ENCODE measurements around the gene TBCD.
"Not testable (repeated sequence)": the region's sequence is repeated elsewhere in the genome, so short reads cannot be mapped to it uniquely, and the experiment has no call there.

TBCD gene

DNA sequence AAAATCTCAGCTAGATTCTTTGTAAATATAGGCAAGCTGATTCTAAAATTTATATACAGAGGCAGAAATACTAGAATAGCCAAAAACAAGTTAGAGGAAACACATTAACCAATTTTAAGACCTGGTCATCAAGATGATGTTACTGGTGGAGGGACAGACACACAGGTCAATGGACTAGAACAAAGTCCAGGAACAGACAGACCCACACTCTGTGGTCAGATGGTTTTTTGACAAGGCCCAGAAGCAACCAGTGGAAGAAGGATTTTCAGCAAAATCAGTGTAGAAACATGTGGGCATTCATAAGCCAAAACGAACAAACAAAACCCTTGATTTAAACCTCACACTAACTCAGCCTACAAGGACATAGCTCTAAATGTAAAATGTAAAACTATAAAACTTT lies 227.9 kb downstream of the TBCD start:
- H3K4me3 ChIP-seq (ENCODE audit: low read depth, low read length) = no peak overlapping the region
- TF ChIP-seq, protein P1, sequence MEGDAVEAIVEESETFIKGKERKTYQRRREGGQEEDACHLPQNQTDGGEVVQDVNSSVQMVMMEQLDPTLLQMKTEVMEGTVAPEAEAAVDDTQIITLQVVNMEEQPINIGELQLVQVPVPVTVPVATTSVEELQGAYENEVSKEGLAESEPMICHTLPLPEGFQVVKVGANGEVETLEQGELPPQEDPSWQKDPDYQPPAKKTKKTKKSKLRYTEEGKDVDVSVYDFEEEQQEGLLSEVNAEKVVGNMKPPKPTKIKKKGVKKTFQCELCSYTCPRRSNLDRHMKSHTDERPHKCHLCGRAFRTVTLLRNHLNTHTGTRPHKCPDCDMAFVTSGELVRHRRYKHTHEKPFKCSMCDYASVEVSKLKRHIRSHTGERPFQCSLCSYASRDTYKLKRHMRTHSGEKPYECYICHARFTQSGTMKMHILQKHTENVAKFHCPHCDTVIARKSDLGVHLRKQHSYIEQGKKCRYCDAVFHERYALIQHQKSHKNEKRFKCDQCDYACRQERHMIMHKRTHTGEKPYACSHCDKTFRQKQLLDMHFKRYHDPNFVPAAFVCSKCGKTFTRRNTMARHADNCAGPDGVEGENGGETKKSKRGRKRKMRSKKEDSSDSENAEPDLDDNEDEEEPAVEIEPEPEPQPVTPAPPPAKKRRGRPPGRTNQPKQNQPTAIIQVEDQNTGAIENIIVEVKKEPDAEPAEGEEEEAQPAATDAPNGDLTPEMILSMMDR (IDR thresholded peaks at IDR 0.05; ENCODE audit: insufficient read depth, low read length, missing control alignments) = no peak
- POLR2A ChIA-PET = no interaction called here
- DNase-seq (ENCODE audit: low read depth, low spot score) = no peak
- CTCF ChIA-PET = interaction anchor here (1.3 to 1.7 kb wide), 3 partner anchors 9 to 17 kb away, joined by 3 to 5 read pairs (median 4); no protein-coding TSS in a partner anchor

DNA sequence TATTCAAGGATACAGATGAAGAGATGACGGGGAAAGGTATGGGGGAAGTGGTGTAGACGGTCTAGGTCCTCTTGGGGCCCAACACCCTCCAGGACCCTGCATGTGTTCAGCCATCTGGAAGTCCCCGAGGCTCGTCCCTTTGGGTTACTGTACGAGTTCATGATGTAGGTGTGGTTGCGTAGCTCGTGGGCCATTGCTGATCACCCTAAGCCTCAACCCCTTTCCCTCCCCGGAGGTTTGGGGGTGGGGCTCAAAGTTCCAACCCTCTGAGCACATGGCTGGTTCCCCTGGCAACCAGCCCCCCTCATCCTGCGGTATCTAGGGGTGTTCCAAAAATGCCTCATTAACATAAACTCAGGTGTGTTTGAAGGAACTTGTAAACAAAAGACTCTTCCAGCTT lies 228.8 kb downstream of the TBCD start:
- no peak for DNase-seq (ENCODE audit: low read depth, low spot score)
- CTCF ChIA-PET = interaction anchor here (1.7 kb wide), 1 partner anchor 12 kb away, joined by 3 read pairs; no protein-coding TSS in a partner anchor
- TF ChIP-seq, protein P1 (IDR thresholded peaks at IDR 0.05; ENCODE audit: insufficient read depth, low read length, missing control alignments) = no peak
- POLR2A ChIA-PET = no interaction called here
- no peak overlapping the region for H3K4me3 ChIP-seq (ENCODE audit: low read depth, low read length)

DNA sequence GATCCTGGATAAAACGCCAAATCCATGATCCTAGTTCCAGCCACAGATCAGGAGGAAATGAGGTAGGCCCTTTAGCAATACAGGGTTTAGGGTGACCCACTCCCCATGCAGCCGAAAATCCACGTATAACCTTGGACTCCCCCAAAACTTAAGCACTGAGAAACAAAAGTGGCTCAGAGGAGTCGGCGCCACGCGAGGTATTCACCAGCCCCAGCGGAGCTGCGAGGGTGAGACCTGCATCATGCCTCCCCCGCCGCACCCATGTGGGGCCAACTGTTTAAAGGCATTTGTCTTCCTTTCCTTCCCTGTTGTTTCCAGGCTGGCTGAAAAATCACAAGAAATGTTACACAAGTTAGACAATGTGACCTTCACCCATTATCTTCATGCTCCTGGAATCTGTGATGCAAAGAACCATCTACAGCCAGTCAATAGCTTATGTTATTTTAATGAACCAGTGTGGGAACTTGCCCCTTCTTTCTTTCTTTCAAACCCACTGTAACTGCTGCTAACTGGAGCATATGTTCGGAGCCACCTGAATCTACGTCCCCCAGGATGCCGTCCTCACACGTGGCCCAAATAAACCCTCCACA lies 229.4 kb downstream of the TBCD start:
- ChIA-PET CTCF (no interaction called here), POLR2A (no interaction called here)
- DNase-seq (ENCODE audit: low read depth, low spot score) = no peak
- H3K4me3 ChIP-seq (ENCODE audit: low read depth, low read length) = no peak overlapping the region
- TF ChIP-seq, protein P1 (IDR thresholded peaks at IDR 0.05; ENCODE audit: insufficient read depth, low read length, missing control alignments) = no peak

DNA sequence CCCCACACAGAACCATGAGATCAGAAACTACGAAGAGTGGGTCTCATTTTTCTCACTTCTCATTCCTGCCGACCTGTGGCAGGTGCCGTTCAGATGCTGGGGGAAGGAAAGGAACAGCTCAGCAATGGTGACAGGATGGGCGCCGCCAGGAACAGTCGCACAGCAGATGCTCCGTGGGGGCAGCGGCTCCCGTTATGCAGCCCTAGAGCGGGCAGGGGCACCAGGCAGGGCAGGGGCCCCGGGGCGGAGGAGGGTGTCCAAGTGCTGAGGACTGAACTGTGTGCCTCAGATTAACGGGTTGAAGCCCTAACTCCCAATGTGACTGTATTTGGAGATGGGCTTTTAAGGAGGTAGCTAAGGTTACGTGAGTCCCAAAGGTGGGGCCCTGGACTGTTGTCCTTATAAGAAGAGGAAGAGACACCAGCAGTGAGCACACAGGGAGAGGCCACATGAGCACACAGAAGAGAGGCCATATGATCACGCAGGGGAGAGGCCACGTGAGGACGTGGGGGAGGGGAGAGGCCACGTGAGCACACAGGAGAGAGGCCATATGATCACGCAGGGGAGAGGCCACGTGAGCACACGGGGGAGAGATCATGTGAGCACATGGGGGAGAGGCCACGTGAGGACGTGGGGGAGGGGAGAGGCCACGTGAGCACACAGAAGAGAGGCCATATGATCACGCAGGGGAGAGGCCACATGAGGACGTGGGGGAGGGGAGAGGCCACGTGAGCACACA lies 231.8 kb downstream of the TBCD start:
- CTCF ChIA-PET = interaction anchor here (1.5 kb wide), 1 partner anchor 69 kb away, joined by 4 read pairs; no protein-coding TSS in a partner anchor
- no peak for DNase-seq (ENCODE audit: low read depth, low spot score)
- TF ChIP-seq, protein P1 (IDR thresholded peaks at IDR 0.05; ENCODE audit: insufficient read depth, low read length, missing control alignments) = no peak
- H3K4me3 ChIP-seq (ENCODE audit: low read depth, low read length) = no peak overlapping the region
- POLR2A ChIA-PET = no interaction called here

DNA sequence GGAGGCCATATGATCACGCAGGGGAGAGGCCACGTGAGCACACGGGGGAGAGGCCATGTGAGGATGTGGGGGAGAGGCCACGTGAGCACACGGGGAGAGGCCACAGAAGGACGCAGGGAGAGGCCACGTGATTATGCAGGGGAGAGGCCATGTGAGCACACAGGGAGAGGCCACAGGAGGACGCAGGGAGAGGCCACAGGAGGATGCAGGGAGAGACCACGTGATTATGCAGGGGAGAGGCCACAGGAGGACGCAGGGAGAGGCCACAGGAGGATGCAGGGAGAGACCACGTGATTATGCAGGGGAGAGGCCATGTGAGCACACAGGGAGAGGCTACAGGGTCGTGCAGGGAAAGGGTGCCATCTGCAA lies 232.4 kb downstream of the TBCD start:
- CTCF ChIA-PET = interaction anchor here (1.5 kb wide), 1 partner anchor 70 kb away, joined by 4 read pairs; no protein-coding TSS in a partner anchor
- POLR2A ChIA-PET; H3K4me3 ChIP-seq (ENCODE audit: low read depth, low read length); DNase-seq (ENCODE audit: low read depth, low spot score): not testable (repeated sequence)

DNA sequence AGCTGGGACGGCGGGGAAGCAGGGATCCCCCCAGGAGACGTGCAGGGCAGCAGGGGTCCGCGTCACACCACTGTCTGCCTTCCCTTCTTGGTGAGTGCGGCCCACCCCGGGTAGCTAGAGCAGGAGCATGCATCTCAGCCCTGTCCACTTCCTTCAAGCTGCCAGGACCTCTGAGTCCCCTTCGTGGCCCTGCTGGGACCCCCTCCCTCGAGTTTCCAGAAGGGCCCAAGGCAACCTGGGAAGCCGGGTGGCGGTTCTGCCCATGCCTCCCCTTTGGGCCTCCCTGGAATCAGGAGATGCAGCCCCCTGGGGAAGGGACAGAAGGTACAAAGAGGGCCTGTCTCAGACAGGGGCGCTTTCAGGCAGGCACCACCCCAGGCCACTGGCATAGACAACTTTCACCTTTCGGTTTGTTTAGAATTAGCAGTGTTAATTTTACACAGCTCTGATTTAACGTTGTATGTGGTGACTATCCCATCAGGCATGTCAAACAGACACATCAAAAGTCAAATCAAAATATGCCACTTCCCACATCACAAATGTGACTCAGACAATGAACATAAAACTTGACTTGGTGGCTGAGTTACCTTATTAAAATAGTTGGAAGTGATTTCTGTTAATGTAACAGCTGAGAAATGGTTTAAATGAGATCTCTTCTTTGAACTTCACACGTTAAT lies 233.0 kb downstream of the TBCD start:
- TF ChIP-seq, protein P1 (IDR thresholded peaks at IDR 0.05; ENCODE audit: insufficient read depth, low read length, missing control alignments) = no peak
- no peak overlapping the region for H3K4me3 ChIP-seq (ENCODE audit: low read depth, low read length)
- POLR2A ChIA-PET = no interaction called here
- no peak for DNase-seq (ENCODE audit: low read depth, low spot score)
- CTCF ChIA-PET = interaction anchor here (1.5 to 1.6 kb wide), 2 partner anchors 11 to 71 kb away, joined by 4 read pairs; no protein-coding TSS in a partner anchor
